Fibroblast of lung (primary cell): Measurements from ENCODE around the gene FAM43B. TPM values are rescaled to one million over a fixed set of nuclear protein-coding genes. Genes with fewer than 3 reads are reported as not detected.

Source experiments
- DNase-seq, 2 donors: peaks; one replicate each; pipeline versions ENCODE4 v3.0.0 to v3.0.0-alpha.2; 2010; ENCODE audit warnings: low read depth in 2 of 2
- H2AFZ ChIP-seq: 2 replicates; pipeline ENCODE4 v1.5.1; 2012; ENCODE audit warnings: low read length, control low read depth, inconsistent platforms
- H3K27ac ChIP-seq: 2 replicates; pipeline ENCODE4 v1.5.1; 2011; ENCODE audit warnings: low read length, control low read depth; ENCODE audit not compliant: insufficient read depth
- H3K27me3 ChIP-seq: 2 replicates; pipeline ENCODE4 v1.5.1; 2011; ENCODE audit warnings: mild to moderate bottlenecking, low read length; ENCODE audit not compliant: control insufficient read depth, insufficient read depth
- H3K36me3 ChIP-seq: 2 replicates; pipeline ENCODE4 v1.5.1; 2011; ENCODE audit warnings: low read length; ENCODE audit not compliant: control insufficient read depth, insufficient read depth
- H3K4me1 ChIP-seq: 2 replicates; pipeline ENCODE4 v1.5.1; 2011; ENCODE audit warnings: low read length; ENCODE audit not compliant: control insufficient read depth, insufficient read depth; ENCODE audit errors: extremely low read depth
- H3K4me2 ChIP-seq: 2 replicates; pipeline ENCODE4 v1.5.1; 2011; ENCODE audit warnings: low read length, control low read depth; ENCODE audit not compliant: insufficient read depth; ENCODE audit errors: extremely low read depth
- H3K4me3 ChIP-seq, 4 experiments: fragments of 200-600 bp in 1 of 4; sonication (generic) in 1 of 4; replicated peaks in 1 of 4; 2 replicates each; pipeline ENCODE4 v1.5.1; 2011 to 2016; ENCODE audit warnings: low read length in 4 of 4, low read depth in 3 of 4, mild to moderate bottlenecking in 3 of 4, control low read depth in 2 of 4, inconsistent platforms in 1 of 4, mixed read lengths in 1 of 4; ENCODE audit not compliant: insufficient read depth in 1 of 4; ENCODE audit errors: control extremely low read depth in 1 of 4
- H3K79me2 ChIP-seq: 2 replicates; pipeline ENCODE4 v1.5.1; 2012; ENCODE audit warnings: mild to moderate bottlenecking, low read length, inconsistent platforms; ENCODE audit not compliant: control insufficient read depth, insufficient read depth
- H3K9ac ChIP-seq: 2 replicates; pipeline ENCODE4 v1.5.1; 2011; ENCODE audit warnings: mild to moderate bottlenecking, low read length, control low read depth; ENCODE audit not compliant: insufficient read depth
- H3K9me3 ChIP-seq: 2 replicates; pipeline ENCODE4 v1.5.1; 2012; ENCODE audit warnings: low read depth, low read length; ENCODE audit not compliant: control insufficient read depth, insufficient read depth
- H4K20me1 ChIP-seq: 2 replicates; pipeline ENCODE4 v1.5.1; 2011; ENCODE audit warnings: low read length; ENCODE audit not compliant: control insufficient read depth, insufficient read depth; ENCODE audit errors: extremely low read depth
- EZH2 ChIP-seq: IDR thresholded peaks from 2 replicates; pipeline ENCODE4 v1.5.1; 2012; ENCODE audit warnings: low read length, control low read depth, mild to moderate bottlenecking; ENCODE audit errors: missing control alignments
- polyA plus RNA-seq, 2 donors: library from polyadenylated mRNA; depleted of rRNA in 1 of 2; stranded (reverse) in 1 of 2; unstranded in 1 of 2; fragments of >200 nt; gene quantifications; 2 replicates each; pipeline ENCODE4 v1.2.1, GENCODE V29; 2011 to 2012; ENCODE audit warnings: missing spikeins in 1 of 2
- total RNA-seq: library from RNA; depleted of rRNA; stranded (reverse); fragments of >200 nt; gene quantifications from 2 replicates; pipeline ENCODE4 v1.2.1, GENCODE V29; 2014
- TF ChIP-seq, protein P1 (sequence below), 2 donors: IDR thresholded peaks in 1 of 2; conservative IDR thresholded peaks in 1 of 2; 1 replicate in 1 of 2; 2 replicates in 1 of 2; pipeline ENCODE4 v1.5.1; 2011 to 2012; ENCODE audit warnings: low read length in 2 of 2, control low read depth in 1 of 2, inconsistent platforms in 1 of 2, low read depth in 1 of 2, mild to moderate bottlenecking in 1 of 2

The FAM43B gene
- total and polyA plus RNA-seq, 2 donors (not counting 1 experiment from before 2014, with no cell fraction given) = not detected

DNA sequence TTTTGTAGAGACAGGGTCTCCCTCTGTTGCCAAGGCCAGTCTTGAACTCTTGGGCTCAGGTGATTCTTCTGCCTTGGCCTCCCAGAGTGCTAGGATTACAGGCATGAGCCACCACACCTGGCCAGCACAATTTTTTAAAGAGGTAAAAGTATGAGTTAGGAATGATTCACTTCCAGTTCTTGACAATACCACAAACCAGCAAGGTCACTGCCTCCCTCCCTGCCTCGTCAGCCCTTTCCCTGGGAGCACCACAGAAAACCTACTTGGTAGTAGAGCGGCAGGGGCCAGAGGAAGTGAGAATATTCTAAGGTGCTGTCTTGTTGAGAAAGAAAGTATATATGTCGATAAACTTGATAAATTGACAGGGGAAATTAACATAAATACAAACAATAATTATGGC is 25.7 kb downstream of the FAM43B start:
- Histone ChIP-seq H3K36me3 (no peaks in the 10 kb centered on the region), H3K9ac (no peak overlapping the region)

DNA sequence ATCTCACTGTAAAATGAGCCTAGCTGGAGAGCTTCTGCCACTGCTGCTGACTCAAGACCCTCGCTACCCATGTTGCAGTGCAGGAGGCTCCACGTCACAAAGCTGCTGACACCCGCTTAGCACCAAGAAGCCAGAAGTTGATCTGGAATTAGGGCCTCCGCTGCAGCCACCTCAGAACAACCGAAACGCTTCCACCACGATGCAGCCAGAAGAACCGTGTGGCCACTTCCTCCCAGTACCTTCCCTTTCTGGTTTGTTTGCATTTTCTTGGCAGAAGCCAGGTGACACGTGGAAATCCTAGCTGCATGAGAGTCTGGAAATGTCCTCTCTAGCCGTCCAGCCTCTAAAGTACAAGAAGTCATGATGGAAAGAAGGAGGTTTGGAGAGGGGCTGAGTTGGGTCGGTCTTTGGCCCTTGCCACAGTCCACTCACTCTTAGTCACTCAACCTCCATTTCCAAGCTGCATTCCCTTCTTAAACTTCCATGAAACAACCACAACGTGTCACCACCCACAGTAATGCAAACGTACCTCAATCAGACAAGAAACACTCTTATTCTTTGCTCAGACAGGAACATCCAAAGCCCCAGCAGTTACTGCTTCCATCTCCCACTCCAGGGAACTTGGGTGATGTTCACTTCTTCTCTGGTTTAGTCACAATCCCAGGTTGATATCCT is 26.5 kb downstream of the FAM43B start:
- H2AFZ ChIP-seq = peak overlapping the region; percentile 0

More for the DNA sequence above, 25.7 kb downstream of the FAM43B start:
- Histone ChIP-seq H2AFZ (no peak overlapping the region), H3K4me1 (no peaks in the 10 kb centered on the region), H3K27ac (no peak overlapping the region), H3K27me3 (peaks cover 3% of the 10 kb centered on the region), H4K20me1 (no peaks in the 10 kb centered on the region), H3K9me3 (no peaks in the 10 kb centered on the region), H3K4me3 (no peak overlapping the region), H3K4me2 (no peak overlapping the region), H3K79me2 (no peaks in the 10 kb centered on the region)
- TF ChIP-seq EZH2 = no peak
- DNase-seq = peak in 1 of 2 donors; percentile 36

DNA sequence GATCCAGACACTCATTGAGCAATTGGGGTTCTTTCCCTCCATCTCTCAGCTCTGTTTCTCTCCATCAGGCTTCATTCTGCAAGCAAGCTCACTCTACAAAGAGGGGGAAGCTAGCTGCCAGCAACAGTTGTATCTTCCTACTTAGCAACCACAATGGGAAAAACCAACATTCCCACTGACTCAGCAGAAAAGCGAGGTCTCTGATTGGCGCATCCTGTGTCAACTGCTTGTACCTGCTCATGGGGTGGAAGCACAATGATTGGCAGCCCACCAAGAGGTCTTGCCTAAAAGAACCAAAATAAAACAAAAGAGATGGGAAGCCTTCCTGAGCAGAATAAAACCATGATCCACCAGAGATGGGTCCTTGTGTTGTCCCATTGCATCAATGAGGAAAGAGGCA is 32.5 kb downstream of the FAM43B start:
- Histone ChIP-seq H3K9ac (no peak overlapping the region), H3K4me2 (no peak overlapping the region), H3K36me3 (no peaks in the 10 kb centered on the region), H2AFZ (no peak overlapping the region), H3K27ac (no peak overlapping the region), H3K79me2 (no peaks in the 10 kb centered on the region), H3K4me3 (no peak overlapping the region), H3K9me3 (no peaks in the 10 kb centered on the region), H3K4me1 (peaks cover 12% of the 10 kb centered on the region), H3K27me3 (no peaks in the 10 kb centered on the region), H4K20me1 (no peaks in the 10 kb centered on the region)
- no peak for TF ChIP-seq EZH2
- TF ChIP-seq, protein P1, sequence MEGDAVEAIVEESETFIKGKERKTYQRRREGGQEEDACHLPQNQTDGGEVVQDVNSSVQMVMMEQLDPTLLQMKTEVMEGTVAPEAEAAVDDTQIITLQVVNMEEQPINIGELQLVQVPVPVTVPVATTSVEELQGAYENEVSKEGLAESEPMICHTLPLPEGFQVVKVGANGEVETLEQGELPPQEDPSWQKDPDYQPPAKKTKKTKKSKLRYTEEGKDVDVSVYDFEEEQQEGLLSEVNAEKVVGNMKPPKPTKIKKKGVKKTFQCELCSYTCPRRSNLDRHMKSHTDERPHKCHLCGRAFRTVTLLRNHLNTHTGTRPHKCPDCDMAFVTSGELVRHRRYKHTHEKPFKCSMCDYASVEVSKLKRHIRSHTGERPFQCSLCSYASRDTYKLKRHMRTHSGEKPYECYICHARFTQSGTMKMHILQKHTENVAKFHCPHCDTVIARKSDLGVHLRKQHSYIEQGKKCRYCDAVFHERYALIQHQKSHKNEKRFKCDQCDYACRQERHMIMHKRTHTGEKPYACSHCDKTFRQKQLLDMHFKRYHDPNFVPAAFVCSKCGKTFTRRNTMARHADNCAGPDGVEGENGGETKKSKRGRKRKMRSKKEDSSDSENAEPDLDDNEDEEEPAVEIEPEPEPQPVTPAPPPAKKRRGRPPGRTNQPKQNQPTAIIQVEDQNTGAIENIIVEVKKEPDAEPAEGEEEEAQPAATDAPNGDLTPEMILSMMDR (conservative IDR thresholded peaks at IDR 0.05 in 1 of 2, IDR thresholded peaks at IDR 0.05 in 1 of 2; ENCODE audit: low read depth in 1 of 2, low read length in 2 of 2) = no peak
- peak in 1 of 2 donors; percentile 50 for DNase-seq

More for the DNA sequence above, 26.5 kb downstream of the FAM43B start:
- H3K4me2 ChIP-seq = no peak overlapping the region
- peak in 1 of 2 donors; percentile 70 for DNase-seq
- no peaks in the 10 kb centered on the region for H3K9me3 ChIP-seq
- no peaks in the 10 kb centered on the region for H3K4me1 ChIP-seq
- H3K9ac ChIP-seq = no peak overlapping the region
- no peak overlapping the region for H3K27ac ChIP-seq
- H4K20me1 ChIP-seq = no peaks in the 10 kb centered on the region
- no peaks in the 10 kb centered on the region for H3K36me3 ChIP-seq
- no peak for TF ChIP-seq EZH2
- TF ChIP-seq, protein P1 (conservative IDR thresholded peaks at IDR 0.05 in 1 of 2, IDR thresholded peaks at IDR 0.05 in 1 of 2; ENCODE audit: low read depth in 1 of 2, low read length in 2 of 2) = no peak
- H3K27me3 ChIP-seq = no peaks in the 10 kb centered on the region
- H3K4me3 ChIP-seq = no peak overlapping the region
- H3K79me2 ChIP-seq = no peaks in the 10 kb centered on the region
